GM23248 (cell line): ENCODE data around the gene FGGY.
"Not testable (repeated sequence)": the region's sequence is repeated elsewhere in the genome, so short reads cannot be mapped to it uniquely, and the experiment has no call there.

Experiments
- EZH2 ChIP-seq: fragments of 200-600 bp; sonication (generic); IDR thresholded peaks from 2 replicates; pipeline ENCODE4 v1.6.1; 2018; ENCODE audit warnings: antibody characterized with exemption, mild to moderate bottlenecking; ENCODE audit not compliant: insufficient read depth, poor library complexity, severe bottlenecking
- EZH2phosphoT487 ChIP-seq: fragments of 200-600 bp; sonication (generic); IDR thresholded peaks from 2 replicates; pipeline ENCODE4 v1.6.1; 2018; ENCODE audit warnings: antibody characterized with exemption, moderate library complexity, mild to moderate bottlenecking, low read depth; ENCODE audit not compliant: insufficient read depth

- not testable (repeated sequence) for TF ChIP-seq EZH2, EZH2phosphoT487
These were observed 356.5 kb downstream of the FGGY start for GRCh38 chr1:59653142-59653958.
